Nasal cavity respiratory epithelium epithelial cell of viscerocranial mucosa (primary cell): Measurements from ENCODE around the gene ATP8B3. TPM values are rescaled to one million over a fixed set of nuclear protein-coding genes. Genes with fewer than 3 reads are reported as not detected.

ENCODE experiments used
- total RNA-seq: library from RNA; depleted of rRNA; stranded (reverse); fragments of >200 nt; gene quantifications from 2 replicates; pipeline ENCODE4 v1.2.3, GENCODE V29; 2014

Gene ATP8B3
- total RNA-seq = under 0.01 and 1.1 TPM in 2 replicates

GRCh38 chr19:1811942-1812425, at the start of gene ATP8B3:
Gene ATP8B3, minus strand, starts transcription at chr19:1812276. Its CDS starts 540 bp downstream, at chr19:1811736.

GRCh38 chr19:1848399-1849131, 36.5 kb upstream of the ATP8B3 start, which contains the start of gene REXO1:
Gene REXO1, minus strand, starts transcription at chr19:1848483. Its CDS starts 125 bp downstream, at chr19:1848358.

GRCh38 chr19:1752757-1753728, 59.0 kb downstream of the ATP8B3 start, which contains the start of gene ONECUT3:
Gene ONECUT3, plus strand, starts transcription at chr19:1753506. Its CDS starts 157 bp downstream, at chr19:1753663.

Other genes starting within 250 kb of the ATP8B3 start
- 34.9 and 56.7 TPM in 2 replicates for gene MEX3D, start 244.0 kb downstream of the ATP8B3 start, total RNA-seq
- 85.4 and 101 TPM in 2 replicates for gene MBD3, start 219.4 kb downstream of the ATP8B3 start, total RNA-seq
- 53.5 and 116 TPM in 2 replicates for gene UQCR11, start 206.8 kb downstream of the ATP8B3 start, total RNA-seq
- 82.7 and 196 TPM in 2 replicates for gene TCF3, start 159.7 kb downstream of the ATP8B3 start, total RNA-seq
- gene ONECUT3, start 58.8 kb downstream of the ATP8B3 start, total RNA-seq = under 0.01 TPM in 2 replicates
- 7.5 and 20.5 TPM in 2 replicates for gene REXO1, start 36.2 kb upstream of the ATP8B3 start, total RNA-seq
- gene KLF16, start 51.3 kb upstream of the ATP8B3 start, total RNA-seq = 10.9 and 18.9 TPM in 2 replicates
- gene ABHD17A, start 73.2 kb upstream of the ATP8B3 start, total RNA-seq = 38.7 and 40.0 TPM in 2 replicates
- 1.4 and 3.3 TPM in 2 replicates for gene ADAT3, start 93.1 kb upstream of the ATP8B3 start, total RNA-seq
- gene SCAMP4, start 93.1 kb upstream of the ATP8B3 start, total RNA-seq = 13.0 and 48.7 TPM in 2 replicates
- 60.1 and 117 TPM in 2 replicates for gene CSNK1G2, start 128.9 kb upstream of the ATP8B3 start, total RNA-seq
- gene BTBD2, start 203.4 kb upstream of the ATP8B3 start, total RNA-seq = 16.1 and 125 TPM in 2 replicates
- gene MKNK2, start 239.0 kb upstream of the ATP8B3 start, total RNA-seq = 430 and 865 TPM in 2 replicates